Measurements from ENCODE around the gene ACOXL.

The ACOXL gene

DNA sequence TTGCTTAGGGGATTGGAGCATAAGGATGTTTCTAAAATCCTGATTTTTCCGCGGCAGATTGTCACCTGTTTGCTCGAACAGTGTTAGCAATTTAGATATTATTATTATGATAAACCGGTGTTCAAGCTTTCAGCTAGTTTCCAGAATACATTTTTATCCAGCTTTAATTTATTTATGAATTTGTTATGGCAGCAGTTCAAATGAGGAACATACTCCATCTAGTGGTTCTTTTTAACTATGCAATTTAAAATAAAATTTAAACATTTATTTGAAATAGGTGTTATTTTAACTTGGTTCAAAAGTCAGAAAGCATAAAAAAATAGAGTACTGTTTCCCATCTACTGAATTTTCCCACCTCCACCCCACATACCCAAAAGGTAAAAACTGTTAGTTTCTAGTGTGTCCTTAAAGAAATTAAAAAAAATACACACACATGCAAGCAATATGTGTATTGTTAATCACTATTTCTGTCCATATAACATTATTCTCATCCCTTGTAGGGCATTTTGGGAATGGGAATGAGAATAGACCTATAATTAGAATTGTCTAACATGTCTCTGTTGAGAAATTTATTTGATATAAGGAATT lies 23.2 kb downstream of the ACOXL start:
- DNase-seq (ENCODE audit: low read depth): no peak

DNA sequence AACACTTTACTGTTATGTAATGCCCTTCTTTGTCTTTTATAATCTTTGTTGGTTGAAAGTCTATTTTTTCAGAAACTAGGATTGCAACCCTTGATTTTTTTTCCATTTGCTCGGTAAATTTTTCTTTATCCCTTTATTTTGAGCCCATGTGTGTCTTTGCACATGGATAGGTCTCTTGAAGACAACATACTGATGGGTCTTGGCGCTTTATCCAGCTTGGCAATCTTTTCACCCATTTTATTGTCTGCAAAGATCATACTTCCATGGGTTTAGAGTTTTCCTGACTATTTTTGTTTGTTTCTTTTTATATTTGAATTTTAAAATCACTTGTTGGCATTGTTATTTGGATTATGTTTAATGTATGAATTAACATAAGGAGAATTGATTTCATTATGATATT lies 27.0 kb downstream of the ACOXL start:
- DNase-seq (ENCODE audit: low read depth): no peak

DNA sequence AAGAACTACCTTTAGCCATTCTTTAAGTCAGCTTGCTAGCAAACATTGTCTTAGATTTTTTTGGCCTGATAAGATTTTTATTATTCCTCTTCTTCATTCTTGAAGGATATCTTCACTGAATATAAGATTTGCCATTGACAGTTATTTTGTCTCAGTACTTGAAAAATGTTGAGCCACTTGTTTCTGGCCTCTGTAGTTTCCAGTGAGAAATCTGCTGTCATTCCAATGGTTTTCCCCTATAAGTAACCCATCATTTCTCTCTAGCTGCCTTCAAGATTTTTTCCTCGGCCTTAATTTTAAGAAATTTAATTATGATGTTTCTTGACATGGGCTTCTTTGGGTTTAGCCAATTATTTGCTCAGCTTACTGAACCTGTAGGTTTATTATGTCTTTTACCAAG lies 32.6 kb downstream of the ACOXL start:
- DNase-seq (ENCODE audit: low read depth): no peak

DNA sequence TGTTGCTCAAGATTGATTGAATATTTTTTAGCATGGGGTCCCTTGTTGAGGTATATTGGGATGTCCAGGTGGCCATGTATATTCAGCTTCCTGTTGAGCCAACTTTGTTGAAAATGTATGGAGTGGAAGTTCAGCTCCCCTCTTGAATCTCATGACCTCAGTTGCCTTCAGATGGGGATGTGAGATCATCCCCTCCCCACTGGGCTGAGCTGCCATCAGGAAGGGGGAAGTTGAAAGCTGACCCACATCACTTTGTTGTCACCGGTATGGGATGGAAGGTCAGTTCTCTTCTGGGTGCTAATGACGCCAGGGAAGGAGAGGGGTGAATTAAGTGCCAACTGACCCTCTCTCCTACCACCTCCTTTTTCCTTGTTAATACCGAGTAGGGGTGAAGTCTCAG lies 33.9 kb downstream of the ACOXL start:
- DNase-seq (ENCODE audit: low read depth): no peak

DNA sequence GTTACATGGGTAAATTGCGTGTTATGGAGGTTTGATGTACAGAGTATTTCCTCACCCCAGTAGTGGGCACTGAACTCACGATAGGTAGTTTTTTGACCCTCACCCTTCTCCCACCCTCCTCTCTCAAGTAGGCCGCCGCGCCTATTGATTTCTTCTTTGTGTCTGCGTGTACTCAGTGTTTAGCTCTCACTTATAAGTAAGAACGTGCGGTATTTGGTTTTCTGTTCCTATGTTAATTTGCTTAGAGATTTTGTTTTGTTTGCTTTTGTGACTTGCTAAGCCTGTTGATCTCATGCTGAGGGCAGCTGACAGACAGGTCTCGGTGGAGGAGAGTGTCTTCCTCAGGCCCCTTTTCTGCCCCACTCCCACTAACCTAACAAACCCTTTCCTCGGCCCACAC lies 36.2 kb downstream of the ACOXL start:
- no peak for DNase-seq (ENCODE audit: low read depth)

DNA sequence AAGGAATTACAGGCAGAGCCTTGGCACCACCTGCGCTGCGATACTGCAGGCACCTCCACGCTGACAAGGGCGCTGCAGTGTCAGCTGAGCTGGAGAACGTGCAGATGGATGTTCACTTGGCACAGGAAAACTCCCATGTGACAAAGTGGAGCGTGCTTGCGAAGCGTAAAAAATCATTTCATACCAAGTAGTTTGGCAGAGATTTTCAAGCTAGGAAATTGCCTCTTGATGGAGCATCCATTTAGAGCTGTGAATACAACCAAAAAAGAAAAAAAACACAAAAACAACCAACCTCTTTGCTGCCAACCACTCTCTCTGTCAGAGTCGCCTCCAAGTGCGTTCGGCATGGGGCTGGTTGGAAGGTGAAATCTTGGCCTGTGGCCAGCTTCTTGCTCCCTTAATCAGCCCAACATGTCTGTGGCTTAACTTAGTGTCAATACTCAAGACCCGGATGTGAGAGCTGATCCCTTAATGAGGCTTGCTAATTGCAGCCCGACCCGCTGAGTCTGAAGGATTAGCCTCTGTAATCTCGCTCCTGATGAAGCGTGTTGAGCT lies 38.1 kb downstream of the ACOXL start:
- no peak for DNase-seq (ENCODE audit: low read depth)

DNA sequence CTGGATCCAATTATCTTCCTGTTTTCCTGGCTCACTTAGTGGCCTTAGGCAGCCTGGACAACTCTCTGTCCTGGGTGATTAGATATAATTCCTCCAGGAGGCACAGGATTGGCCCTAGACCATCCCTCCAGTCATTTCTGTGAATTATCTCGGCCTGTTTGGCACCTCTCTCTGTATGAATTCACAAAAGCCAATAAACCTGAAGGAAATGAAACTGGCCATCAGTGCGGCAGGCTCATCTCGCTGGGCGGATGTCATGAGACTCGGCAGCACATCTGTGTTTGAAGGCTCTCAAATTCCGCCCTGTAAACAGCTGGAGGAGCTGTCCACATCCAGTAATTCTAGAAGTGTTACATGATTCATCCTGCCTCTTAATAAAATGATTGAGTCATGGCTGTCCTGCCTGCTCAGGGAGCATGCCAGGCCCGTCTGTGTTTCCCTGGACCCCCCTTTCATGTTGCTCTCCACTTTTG lies 38.6 kb downstream of the ACOXL start:
- no peak for DNase-seq (ENCODE audit: low read depth)

DNA sequence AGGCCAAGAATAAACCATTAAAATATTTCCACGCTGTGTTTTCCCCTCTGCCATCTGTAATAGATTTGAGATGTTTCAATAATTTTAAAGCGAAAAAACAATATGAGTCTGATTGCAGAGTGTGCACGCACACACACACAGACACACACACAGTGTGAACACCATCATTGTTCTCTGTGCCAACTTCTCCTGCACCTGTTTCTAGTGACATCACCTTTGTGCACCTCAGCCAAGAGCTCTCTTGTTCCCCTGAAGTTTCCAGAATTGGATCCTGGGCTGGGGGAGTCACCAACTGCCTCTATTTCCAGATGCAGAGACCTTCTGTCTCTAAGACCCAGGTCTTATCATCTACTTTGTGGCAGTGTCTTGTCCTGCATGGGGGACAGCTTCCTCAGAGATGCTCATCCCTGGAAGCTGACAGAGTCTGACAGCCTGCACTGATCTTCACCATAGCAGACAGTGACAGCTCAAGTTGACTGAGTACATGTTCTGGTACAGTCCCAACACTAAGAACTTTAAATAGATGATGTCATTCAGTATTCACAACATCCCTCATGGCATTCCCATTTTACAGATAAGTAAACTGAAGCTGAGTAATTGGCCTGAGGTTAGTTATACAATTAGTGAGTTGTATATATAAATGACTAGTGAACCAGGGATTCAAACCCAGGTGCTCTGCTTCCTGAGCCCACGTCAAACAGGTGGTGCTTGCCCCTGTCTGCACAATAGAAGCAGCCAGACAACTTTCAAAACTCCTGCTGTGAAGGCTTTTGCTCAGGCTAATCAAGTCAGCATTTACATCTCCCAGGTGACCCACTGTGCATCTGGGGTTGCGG lies 39.4 kb downstream of the ACOXL start:
- no peak for DNase-seq (ENCODE audit: low read depth)

DNA sequence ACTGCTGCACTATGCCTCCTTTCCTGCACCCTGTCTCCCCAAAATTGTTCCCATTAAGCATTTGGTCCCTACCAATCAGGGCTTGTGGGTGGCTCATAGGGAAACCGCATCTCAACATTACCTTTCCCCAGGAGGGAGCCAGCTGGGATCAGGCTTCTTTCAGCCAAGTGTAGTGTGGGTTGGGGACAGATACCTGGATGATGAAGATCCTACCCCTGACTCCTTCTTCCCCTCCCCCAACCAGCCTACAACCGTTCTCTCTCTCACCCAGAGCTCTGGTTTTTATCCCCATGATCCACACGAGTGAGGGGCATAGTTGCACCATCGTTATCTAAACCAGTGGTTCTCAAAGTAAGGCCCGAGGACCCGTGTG lies 40.0 kb downstream of the ACOXL start:
- DNase-seq (ENCODE audit: low read depth): no peak

DNA sequence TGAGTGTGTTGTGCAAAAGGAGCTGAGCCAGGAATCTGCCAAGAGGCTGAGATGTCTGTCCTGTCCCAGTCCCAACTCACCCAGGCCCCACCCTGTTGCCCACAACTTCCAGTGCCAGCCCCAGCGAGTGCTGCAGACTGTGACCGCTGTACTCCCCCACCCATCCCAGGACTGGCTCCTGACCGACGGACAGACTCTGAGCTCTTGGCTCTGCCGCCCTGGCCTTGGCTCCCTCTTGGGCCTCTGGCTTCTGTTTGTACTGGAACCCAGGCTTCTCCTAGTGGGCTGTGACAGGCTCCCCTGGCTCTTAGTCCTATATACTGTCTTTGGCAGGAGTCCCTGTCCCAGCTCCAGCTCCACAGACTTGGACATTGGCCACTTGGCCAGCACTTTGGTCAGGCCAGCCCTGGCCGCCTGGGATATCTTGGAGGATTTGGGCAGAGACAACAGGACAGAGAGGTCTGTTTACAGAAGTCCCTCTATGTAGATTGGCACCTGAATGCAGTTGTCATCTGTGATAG lies 41.1 kb downstream of the ACOXL start:
- DNase-seq (ENCODE audit: low read depth): no peak

DNA sequence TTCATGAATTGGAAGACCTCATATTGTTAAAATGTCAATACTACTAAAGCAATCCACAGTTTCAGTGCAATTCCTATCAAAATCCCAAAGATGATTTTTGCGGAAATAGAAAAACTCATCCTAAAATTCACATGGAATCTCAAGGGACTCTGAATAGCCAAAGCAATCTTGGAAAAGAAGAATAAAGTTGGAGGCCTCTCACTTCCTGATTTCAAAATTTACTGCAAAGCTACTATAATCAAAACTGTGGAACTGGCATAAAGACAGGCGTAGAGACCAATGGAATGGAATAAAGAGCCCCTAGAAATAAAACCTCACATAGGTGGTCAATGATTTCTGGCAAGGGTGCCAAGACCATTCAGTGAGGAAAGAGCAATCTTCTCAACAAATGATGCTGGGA lies 42.3 kb downstream of the ACOXL start:
- no peak for DNase-seq (ENCODE audit: low read depth)

DNA sequence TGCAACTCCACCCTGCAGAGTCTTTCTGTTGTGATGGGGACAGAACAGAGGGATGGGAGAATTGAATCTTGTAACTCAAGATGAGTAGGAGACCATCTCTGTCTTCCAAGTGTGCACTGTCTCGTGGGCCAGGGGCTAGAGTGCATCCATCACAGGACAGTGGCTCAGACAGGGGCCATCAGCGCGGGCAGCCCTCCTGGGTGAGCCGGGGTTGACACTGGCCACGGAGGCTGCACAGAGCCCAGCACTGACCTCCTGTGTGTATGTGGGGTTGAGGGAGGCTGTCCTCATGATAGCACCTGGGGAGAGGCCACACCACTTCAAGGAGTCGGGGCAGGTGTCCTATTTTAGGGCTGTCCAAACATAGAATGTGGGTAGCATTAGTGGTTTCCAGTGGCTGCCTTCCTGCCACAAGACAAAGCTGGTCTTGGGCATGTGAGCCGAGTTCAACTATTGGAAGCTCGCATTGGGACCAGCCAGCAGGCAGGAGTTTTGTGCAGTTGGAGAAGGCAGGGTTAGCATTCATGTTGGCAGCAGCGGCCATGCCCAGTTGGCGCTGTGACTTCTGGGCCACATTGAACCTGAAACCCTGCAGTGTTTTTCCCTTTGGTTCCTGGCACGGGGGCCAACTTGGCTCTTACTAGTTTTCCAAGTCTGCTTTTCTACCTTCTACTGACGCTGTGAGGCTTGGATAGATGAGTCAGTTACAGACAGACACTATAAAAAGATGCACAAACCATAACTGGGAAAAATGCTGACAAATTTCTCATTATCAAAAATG lies 45.3 kb downstream of the ACOXL start:
- DNase-seq (ENCODE audit: low read depth): no peak

DNA sequence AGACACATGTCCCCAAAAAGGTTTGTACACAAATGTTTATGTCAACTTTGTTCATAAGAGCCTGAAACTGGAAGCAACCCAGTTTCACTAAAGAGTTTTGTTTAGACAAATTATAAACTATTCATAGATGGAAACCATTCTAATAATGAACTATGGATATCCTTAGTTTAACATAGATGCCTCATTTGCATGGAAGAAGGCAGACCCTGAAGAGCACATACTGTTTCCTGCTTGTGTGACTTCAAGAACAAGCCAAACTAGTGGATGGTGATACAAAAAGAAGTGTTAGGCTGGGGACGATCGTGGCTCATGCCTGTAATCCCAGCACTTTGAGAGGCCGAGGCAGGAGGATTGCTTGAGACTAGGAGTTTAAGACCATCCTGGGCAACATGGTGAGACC lies 48.1 kb downstream of the ACOXL start:
- DNase-seq (ENCODE audit: low read depth): no peak

DNA sequence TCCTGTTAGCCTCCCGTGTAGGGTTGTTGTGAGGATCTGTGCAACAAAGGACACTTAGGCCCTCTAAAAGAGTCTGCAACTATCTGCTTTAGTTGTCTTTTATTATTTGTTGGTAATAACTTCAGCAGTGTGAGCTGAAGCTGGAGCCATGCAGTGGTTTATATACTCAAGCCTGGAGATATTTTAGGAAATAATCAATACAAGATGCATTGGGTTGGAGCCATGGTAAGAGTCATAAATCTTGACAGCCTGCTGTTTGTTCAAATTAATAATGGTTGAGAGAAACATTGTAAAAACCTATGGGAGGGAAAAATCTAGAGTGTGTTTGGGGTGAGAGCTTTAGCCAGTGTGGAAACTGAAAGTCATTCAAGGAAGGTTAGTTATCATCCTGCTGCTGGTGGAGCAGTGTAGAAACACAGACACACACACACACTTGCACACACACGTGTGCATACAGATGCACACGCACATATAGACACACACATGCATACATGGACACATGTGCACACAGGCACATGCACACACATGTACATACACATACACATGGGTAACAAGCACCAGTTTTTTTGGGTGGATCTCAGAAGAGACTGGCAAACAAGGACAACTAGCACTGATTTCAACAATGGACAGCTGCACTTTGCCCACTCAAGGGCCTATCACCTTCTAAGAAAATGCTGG lies 51.0 kb downstream of the ACOXL start:
- DNase-seq (ENCODE audit: low read depth): no peak

DNA sequence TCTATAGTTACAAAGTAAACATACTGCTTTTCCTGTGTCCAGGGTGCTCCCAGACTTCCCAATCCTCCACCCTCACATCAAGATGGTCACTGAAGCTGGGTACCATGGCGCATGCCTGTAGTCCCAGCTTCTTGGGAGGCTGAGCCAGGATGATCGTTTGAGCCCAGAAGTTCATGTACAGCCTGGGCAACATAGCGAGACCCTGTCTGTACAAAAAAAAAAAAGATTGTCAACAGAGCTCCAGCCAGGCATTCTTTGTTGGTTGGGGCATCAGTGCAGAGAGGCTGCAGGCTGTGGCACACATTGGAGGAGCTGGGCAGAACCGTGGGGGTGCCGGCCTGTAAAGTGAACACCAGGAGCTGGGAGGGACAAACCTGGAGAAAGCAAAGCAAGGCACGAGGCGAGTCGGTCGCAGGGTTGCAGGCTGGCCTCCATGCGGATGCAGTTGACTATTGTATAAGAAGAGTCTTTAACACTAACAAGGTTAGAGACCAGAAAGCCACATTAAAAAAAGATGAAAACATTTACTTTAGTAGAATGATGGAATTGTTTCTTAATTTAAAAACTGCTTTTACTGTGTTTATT lies 51.8 kb downstream of the ACOXL start:
- DNase-seq (ENCODE audit: low read depth): no peak

DNA sequence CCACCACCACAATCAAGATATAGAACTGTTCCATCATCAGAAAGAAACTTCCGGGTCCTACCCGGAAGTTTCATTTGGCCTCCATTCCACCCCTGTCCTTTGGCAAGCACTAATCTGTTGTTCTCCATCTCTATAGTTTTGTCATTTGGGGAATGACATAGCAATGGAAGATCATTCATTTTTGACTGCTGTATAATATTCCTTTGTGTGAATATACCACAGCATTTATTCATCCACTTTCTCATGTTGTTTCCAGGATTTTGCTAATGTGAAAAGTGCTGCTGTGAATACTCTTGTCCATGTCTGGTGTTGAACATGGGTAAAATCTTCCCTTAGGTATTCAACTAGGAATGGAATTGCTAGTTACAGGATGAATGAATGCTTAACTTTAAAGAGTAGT lies 53.1 kb downstream of the ACOXL start:
- no peak for DNase-seq (ENCODE audit: low read depth)

DNA sequence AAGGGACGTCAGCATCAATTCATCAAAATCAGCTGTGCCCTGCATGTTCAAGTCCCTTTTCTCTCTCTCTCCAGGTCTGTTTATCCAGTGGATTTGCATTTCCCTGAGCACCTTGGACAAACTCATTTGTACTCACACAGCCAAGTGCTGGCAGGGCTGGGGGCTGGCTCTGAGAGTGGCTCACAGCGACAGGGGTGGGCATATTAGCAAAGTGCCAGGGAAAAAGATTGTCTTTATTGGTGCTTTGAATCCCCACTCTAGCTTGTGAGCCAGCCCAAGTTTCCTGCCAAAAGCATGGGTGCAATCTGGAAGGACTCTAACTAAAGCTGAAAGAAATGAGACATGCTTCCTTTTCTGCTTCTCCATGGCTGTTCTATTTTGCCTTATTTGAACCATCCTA lies 56.6 kb downstream of the ACOXL start:
- DNase-seq (ENCODE audit: low read depth): no peak

DNA sequence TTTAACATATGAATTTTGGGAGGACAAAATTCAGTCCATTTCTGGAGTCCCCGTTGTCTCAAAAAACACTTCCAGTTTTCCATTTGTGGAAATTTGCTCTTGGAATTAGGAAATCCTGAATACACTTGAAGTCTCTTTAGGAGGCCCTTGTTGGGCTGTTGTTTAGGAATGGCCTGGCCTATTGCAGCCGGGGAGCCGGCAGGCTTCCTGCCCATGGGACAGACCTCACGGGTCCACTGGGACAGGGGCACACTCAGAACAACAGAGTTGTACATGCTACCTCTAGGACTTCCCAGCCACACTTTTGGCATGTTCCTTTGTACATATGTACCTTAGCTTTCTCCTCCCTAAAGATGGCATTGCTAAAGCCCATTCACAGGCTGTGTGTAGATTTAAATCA lies 57.3 kb downstream of the ACOXL start:
- no peak for DNase-seq (ENCODE audit: low read depth)

DNA sequence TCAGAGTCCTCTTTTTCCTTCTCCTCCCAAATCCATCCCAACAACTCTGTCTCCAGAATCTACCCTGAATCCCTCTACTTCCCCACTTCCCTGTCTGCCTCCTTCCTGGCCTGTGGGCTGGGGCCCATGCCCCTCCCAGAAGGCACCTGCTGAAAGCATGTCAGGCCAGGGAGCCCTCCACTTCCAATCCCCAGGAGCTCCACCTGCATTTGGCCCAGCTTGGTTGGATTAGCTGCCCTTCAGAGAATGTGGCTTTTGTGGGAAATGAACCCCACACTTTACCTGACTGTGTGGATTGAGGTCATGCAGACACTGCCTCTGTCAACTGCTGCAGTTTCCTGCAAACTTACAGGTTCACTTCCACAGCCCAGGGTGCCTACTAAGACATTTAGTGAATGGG lies 58.5 kb downstream of the ACOXL start:
- DNase-seq (ENCODE audit: low read depth): no peak

DNA sequence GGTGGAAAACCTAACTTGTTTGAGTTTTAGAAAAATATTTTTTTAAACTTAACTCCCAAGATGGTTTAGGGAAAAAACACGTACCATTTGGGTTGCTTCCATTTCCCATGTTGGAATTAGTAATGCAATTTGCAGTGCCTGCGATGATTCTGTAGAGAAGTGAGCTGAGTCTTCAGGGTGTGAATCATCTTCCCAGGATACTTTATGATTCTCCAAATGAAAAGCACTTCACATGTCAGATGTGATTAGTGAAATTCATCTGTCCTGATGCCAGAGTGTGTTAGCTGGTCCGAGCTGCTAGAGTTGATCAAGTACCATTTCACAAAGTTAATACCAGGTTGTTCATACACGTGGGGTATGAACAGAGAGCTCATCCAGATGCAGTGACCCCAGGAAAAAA lies 59.1 kb downstream of the ACOXL start:
- no peak for DNase-seq (ENCODE audit: low read depth)

DNA sequence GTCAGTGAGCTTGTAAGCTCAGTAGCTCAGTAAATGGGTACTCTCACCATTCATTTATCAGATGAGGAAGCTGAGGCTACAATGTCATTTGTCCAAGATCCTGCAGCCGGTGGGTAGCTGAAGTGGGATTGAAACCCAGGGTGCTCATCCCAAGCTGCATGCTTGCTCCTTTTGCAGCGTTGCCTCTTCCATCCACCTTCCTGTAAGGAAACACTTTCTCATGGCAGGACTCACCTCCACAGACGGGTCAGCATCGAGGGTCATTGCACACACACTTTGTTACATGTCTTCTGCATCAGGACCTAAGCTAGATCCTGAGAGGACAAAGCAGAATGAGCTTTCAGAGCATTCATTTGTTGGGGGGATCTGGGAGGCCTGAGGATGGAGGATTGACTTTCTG lies 60.7 kb downstream of the ACOXL start:
- DNase-seq (ENCODE audit: low read depth): no peak

DNA sequence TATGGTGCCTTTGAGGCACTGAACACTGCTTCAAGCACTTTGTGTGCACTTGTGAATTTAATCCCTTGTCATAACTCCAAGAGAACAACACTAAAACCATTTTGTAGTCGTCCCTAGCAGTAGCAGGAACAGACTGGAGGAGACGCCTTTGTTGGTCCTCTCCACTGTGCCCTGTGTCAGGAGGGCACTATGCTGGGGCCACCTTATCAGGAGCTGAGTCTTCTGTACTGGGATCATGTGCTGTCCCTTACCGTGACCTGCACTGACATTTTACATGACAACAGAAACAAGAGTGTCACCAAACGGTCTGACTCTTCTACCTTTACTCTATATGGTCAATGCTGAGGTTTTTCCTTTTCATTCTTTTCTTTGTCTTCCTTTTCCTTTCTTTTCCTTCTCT lies 62.0 kb downstream of the ACOXL start:
- DNase-seq (ENCODE audit: low read depth): no peak
